DMS 273 treated with DMSO at 0.1 percent for 48 hours (cell line): ENCODE results near the gene KCNK7.

Source experiments
- DNase-seq: peaks from one replicate; lab custom pipeline; 2025; lab: John Stamatoyannopoulos, UW

KCNK7 gene

GRCh38 chr11:65557280-65558001 is 38.2 kb downstream of the KCNK7 start:
- no peak for DNase-seq

- no peak for DNase-seq
Observed at GRCh38 chr11:65556470-65557279, 38.9 kb downstream of the KCNK7 start.

GRCh38 chr11:65555693-65556231 is 39.8 kb downstream of the KCNK7 start:
- DNase-seq: no peak

GRCh38 chr11:65554842-65555430 is 40.7 kb downstream of the KCNK7 start:
- DNase-seq: no peak

- no peak for DNase-seq
Observed at GRCh38 chr11:65554057-65554818, 41.4 kb downstream of the KCNK7 start.

GRCh38 chr11:65553301-65554001 is 42.1 kb downstream of the KCNK7 start:
- no peak for DNase-seq

GRCh38 chr11:65552388-65552951 is 43.1 kb downstream of the KCNK7 start:
- no peak for DNase-seq

- no peak for DNase-seq
Observed at GRCh38 chr11:65551572-65552387, 43.8 kb downstream of the KCNK7 start.

- DNase-seq: no peak
Observed at GRCh38 chr11:65549096-65549495, 46.5 kb downstream of the KCNK7 start.

GRCh38 chr11:65548395-65548794 is 47.2 kb downstream of the KCNK7 start:
- DNase-seq: no peak

GRCh38 chr11:65547446-65548125 is 48.0 kb downstream of the KCNK7 start:
- DNase-seq: no peak

- no peak for DNase-seq
Observed at GRCh38 chr11:65546217-65546958, 49.2 kb downstream of the KCNK7 start.

- DNase-seq: no peak
Observed at GRCh38 chr11:65545853-65546216, 49.8 kb downstream of the KCNK7 start.
